ENCODE results near the gene STK31.
"Not testable (repeated sequence)": the region's sequence is repeated elsewhere in the genome, so short reads cannot be mapped to it uniquely, and the experiment has no call there.

STK31 gene

GRCh38 chr7:23710000-23710399, at the start of gene STK31:
STK31 (plus strand) TSS chr7:23710219; CDS start chr7:23710286, 67 bp downstream.
- no peak for DNase-seq (ENCODE audit: low read depth in 2 of 2)

DNA sequence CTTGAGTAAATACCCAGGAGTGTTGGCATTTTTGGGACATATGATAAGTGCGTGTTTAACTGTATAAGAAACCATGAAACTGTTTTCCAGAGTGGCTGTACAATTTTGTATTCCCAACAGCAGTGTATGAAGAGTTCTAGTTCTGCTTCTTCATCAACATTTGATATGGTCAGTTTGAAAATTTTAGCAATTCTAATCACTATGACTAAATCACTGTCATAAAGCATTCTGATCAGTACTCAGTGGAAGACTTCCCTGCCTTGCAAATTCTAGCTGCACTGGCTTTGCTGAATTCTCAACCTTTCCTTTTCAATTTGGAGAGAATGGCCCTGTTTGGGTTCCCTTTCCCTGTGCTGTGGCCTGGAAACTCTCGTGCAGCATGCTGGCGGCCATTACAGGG, 48.6 kb upstream of the STK31 start:
- DNase-seq (ENCODE audit: low read depth in 2 of 2): no peak

- DNase-seq (ENCODE audit: low read depth in 2 of 2): no peak
Measured at GRCh38 chr7:23662124-23662983, 47.7 kb upstream of the STK31 start.

- no peak for DNase-seq (ENCODE audit: low read depth in 2 of 2)
Measured at GRCh38 chr7:23662984-23663313, 47.1 kb upstream of the STK31 start.

- no peak for DNase-seq (ENCODE audit: low read depth in 2 of 2)
Measured at GRCh38 chr7:23664122-23664521, 45.9 kb upstream of the STK31 start.

DNA sequence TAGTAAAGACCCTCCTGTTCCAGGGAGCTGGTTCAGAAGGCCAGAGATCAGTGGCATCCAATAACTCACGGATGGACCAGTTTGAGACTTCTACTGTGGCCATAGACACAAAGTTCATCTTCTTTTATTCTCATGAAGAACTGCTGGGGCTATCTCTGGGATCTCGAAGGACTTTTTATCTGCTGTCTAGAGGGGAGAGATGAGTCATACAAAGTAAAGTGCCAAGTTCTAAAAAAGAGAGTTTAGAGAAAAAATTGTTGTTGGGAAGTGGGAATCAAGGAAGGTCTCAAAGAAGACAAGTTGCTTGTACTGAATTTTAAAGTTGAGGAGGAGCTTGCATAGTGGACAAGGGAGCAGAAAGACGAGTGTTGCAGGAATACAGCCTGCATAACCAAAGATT, 38.0 kb upstream of the STK31 start:
- no peak for DNase-seq (ENCODE audit: low read depth in 2 of 2)

GRCh38 chr7:23679898-23680413, 30.1 kb upstream of the STK31 start, which contains the start of gene FAM221A:
FAM221A (plus strand) TSS chr7:23680199; CDS start chr7:23680219, 20 bp downstream.
- DNase-seq (ENCODE audit: low read depth in 2 of 2): peak; percentile 68 to 76

- peak; percentile 7 to 31 for DNase-seq (ENCODE audit: low read depth in 2 of 2)
Measured at GRCh38 chr7:23680414-23681405, 29.3 kb upstream of the STK31 start.

- DNase-seq (ENCODE audit: low read depth in 2 of 2): not testable (repeated sequence)
Measured at GRCh38 chr7:23684041-23684440, 26.0 kb upstream of the STK31 start.

- DNase-seq (ENCODE audit: low read depth in 2 of 2): no peak
Measured at GRCh38 chr7:23685731-23686130, 24.3 kb upstream of the STK31 start.

DNA sequence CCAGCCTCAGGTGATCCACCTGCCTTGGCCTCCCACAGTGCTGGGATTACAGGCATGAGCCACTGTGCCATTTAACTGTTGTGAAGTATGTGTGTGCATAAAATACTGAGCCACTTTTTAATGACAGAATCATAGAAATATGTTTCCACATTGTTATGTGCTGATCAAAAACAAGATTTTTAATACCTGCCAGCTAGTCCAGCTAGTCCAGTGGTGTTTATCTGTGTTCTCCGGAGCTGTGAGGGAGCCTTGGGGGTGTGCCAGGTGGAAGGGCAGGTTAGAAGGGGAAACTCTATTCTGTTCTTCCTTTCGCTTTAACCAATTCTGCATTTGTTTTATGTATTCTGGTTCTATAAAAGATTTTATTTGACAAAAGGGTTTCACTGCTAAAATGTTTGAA, 23.0 kb upstream of the STK31 start:
- DNase-seq (ENCODE audit: low read depth in 2 of 2): no peak

- DNase-seq (ENCODE audit: low read depth in 2 of 2): no peak
Measured at GRCh38 chr7:23689165-23689564, 20.9 kb upstream of the STK31 start.

DNA sequence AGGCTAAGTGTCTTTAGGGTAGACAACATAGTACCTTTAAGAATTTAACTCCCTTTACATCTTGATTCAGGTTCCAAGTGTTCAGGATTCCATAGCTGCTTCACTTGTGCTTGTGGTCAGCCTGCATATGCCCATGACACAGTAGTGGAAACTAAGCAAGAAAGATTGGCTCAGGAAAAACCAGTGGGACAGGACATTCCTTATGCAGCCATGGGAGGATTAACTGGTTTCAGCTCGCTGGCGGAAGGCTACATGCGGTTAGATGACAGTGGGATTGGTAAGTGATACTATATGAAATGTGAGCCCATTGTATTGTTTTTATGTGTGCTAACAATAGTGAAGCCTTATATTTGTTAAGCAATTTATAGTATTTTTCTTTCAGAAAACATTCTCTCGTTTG, 18.7 kb upstream of the STK31 start:
- DNase-seq (ENCODE audit: low read depth in 2 of 2): no peak

- DNase-seq (ENCODE audit: low read depth in 2 of 2): no peak
Measured at GRCh38 chr7:23693224-23693623, 16.8 kb upstream of the STK31 start.

DNA sequence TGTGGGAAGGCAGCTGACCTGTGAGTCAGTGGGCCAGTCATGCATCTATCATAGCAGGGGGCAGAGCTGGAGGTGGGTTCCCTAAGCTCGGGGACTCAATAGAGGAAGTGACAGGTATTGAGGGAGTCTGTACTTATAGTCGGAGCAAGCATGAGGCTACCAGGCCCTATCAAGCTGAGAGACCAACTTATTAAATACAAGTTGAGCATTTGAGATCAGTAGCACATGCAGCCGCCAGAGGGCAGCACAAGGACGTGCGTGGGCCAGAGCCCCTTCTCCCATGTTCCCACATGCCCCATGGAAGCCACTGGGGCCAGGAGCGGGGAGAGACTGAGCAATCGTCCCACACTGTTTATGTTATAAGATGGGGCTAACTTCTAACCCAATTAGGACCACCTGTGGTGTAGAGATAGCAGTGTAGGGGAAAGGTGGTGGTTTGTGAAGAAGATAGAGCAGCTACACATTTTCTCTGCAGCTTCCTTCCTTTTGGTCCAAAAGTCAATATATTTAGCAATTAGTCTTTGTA, 13.0 kb upstream of the STK31 start:
- peak; percentile 38 to 57 for DNase-seq (ENCODE audit: low read depth in 2 of 2)

DNA sequence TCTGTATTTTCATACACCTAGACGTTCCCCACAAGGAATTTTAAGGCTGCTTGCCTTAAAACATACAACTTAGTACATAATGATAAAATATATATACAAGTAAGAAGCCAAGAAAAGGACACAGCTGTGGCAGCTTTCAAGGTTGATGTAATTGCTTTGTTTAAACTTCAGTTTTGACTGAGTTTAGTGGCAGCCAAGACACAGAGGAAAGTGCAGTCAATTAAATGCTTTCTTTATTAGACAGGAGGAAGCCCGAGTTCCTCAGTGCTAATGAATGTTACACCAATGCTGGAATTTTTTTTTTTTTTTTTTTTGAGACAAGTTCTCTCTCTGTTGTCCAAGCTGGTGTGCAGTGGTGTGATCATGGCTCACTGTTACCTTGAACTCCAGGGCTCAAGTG, 11.2 kb upstream of the STK31 start:
- no peak for DNase-seq (ENCODE audit: low read depth in 2 of 2)

GRCh38 chr7:23700046-23700445, 10.0 kb upstream of the STK31 start:
- no peak for DNase-seq (ENCODE audit: low read depth in 2 of 2)

DNA sequence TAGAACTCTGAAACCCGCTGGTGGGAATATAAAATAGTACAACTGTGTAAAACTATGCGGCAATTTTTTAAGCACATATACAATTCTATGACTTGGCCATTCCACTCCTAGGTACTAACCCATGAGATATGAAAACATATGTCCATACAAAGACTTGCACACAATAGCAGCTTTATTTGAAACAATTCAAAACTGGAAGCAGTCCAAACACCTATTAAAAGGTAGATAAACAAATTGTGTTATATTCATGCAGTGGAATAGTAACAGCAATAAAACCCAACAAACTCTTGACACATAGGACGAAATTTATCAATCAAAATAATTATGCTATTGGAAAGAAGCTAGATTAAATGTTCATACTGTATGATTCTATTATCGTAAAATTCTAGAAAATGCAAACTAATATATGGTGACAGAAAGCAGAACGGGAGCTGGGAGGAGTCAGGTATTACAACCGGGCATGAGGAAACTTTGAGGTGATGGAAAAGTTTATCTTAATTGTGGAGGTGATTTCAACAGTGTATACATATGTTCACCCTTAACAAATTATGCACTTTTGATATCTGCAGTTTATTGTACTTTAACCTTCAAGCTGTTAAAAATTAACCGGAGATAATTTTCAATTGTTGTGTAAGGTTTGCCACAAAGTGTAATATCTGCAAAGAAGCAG, 803 bp upstream of the STK31 start:
- DNase-seq (ENCODE audit: low read depth in 2 of 2): no peak

GRCh38 chr7:23712368-23713284, 2.6 kb downstream of the STK31 start:
- DNase-seq (ENCODE audit: low read depth in 2 of 2): no peak

All from activated CD4-positive, alpha-beta T cell treated with anti-CD3 and anti-CD28 coated beads for 24 hours (primary cell).